GM19351 (cell line): ENCODE data around the gene LRTM1.

ENCODE experiments used
- ATAC-seq: cut with Tn5 transposase; IDR thresholded peaks from one replicate; pipeline ENCODE4 v1.9.1; 2021; ENCODE audit warnings: mild to moderate bottlenecking, moderate library complexity; ENCODE audit not compliant: unreplicated experiment

LRTM1 gene

DNA sequence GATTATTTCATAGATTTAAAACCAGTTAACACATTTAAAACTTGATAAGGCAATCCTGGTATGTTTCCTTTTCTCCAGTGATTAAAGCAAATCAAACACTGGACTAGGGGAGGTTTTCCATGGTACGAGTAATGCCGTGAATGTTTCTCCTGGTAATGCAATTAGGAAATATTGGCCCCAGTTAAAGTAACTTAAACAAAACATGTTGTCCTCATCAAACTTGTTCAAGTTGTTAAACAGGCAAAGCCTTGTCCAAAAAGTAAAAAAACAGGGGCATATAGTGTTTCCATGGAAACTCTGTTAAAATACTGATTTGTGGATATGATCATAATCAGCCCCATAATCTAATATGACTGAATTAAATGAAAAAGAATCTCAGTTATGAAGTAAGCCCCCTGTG lies 13.1 kb upstream of the LRTM1 start:
- no peak for ATAC-seq

DNA sequence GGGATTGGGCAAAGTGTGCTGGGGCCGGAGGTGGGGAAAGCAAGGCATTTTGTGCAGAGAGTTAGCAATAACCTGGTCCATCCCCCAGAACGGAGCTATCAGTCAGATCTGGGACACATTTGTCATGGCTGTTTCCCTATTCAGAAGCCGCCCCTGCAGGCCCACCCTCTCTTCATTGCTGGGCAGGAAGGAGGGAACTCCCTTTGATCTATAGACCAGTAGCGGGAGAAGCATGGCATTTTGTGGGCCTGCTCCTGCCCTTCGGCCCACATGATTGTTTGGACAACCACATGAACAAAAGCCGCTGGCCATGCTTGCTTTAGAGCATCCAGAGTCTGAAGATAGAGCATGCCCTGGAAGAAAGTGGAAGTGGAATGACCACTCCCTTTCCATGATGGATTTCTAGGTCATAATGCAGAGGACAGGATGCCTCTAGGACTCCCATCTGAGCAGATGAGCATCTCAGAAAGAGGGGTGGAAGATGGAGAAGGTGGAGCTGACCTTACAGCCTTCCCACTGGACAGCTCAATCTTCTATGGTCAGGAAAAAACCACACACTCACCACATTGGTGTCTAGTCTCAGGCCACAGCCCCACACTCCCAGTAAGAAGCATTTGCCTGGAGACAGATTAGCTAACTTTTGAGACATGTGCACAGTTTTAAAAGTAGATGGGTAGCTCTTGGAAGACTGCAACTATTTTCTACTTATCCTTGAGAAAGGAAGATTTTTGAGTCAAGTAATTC lies 11.9 kb upstream of the LRTM1 start:
- ATAC-seq: no peak

DNA sequence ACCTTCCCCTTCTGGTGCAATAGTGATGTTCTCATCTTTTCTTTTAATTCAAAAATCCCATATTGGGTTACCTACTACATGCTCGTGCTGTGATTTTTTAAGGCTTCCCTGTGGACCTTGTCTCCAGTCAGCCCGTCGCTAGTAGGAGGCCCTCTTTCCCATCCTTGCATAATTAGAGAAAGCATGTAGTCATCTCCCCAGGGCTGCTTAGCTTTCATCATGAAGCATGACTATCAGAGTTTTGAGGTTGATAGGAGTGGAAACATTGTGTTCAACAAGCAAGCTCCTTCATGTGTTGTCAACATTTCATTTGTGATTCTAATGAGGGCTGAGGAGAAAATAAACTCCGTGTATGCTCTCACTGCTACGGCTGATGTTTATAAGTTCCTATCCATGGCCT lies 8.7 kb upstream of the LRTM1 start:
- no peak for ATAC-seq

DNA sequence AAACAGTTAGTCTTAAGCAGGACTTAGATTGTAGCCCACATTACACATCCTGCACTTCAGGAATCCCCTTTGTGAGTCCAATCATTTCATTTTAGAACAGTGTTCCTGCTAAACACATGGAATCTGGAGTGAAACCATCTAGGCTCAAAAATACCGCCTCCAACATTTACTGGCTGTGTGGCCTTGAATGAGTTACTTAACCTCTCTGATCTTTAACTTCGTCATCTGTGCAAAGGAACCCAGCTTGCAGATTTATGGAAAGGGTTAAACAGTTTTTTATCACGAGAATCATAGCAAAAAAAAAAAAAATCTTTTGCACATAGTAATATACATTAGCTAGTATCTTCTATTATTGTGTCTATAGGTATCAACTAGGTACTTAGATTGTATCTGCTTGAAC lies 8.0 kb upstream of the LRTM1 start:
- no peak for ATAC-seq

DNA sequence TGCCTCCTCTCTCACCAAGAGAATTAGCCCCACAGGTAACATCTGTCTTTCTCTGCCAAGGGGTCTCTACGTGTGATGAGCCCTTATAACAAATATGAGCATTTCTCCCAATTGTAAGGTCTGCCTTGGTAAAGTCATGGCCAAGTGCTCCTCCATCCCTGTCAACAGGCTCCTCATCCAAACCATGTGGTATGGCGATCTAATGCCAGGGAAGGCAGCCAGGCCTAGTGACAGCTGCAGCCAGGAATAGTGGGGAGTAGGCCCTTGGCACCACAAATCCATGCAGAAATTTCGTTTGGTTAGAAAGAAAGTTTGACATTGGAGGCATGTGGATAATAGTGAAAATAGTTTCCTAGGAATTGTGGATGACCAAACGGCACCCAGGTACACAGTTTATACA lies 4.7 kb upstream of the LRTM1 start:
- ATAC-seq: no peak

DNA sequence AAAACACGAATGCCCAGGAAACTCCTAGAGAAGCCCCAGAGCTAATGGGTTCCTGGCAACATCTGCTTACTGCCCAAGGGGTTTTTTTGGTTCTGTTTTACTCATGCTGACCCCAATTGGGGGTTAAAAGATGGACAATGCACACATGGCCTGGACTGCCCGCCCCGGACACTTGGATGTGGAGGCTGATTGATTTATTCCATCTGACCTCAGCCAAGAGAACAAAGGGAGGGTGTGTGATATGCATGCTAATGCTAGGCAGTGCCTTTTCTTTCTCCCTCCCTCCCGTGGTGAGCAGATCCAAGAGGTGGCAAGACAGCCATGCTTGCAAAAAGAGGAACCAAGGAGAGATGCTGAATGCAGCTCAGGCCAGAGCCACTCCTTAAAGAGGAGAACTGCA lies 3.3 kb upstream of the LRTM1 start:
- no peak for ATAC-seq

DNA sequence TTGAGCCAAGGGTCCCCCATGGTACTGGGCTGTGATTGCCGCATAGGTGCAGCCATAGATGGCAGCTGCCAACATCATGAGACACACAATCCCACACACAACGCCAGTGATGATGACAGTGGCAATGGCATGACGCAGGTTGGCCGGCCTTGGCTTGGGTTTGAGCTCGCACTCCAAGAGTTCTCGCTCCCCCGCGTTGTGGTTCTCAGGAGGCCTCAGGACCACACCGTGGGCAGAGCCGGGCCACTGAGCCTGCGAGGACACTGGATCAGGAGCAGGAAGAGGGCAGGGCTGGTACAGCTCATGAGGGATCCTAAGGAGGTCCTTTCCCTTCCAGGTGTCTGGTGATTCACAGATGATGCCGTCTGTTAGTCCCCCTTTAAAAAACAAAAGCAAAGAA lies 9.3 kb downstream of the LRTM1 start:
- no peak for ATAC-seq

DNA sequence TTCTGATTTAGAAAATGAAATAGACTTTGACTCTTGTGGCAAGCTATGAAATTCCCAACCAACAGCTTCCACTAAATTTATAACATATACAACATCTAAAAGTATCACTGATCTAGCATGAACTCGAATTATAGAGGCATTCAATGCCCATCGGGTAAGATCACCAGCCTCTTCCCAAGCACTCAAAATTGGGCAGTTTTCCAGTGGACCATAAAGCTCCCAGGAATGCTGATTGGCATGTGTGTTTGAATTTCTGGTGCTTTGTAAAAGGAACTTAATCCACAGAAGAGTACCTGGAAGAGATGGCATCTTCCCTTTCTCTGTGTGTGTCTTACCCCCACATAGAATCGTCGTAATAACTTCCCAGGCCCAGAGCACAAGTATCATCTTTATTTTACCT lies 10.0 kb downstream of the LRTM1 start:
- ATAC-seq: no peak

DNA sequence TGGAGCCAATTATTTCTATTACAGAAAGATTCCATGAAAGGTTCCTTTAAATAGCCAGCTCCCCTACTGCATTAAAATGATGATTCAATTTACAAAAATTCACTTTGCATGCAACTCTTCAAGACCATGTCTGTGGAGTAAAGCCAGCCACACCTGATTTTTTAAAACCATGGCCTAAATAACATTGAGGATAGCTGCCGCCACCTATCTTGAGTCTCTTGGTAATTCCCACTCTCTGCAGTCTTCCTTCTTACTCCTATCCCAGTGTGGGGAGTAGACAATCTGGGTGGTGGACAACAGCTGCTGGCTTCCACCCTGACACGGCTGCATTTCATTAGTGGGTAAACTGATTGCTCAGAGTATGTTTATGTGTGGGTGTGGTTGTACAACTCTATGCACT lies 10.7 kb downstream of the LRTM1 start:
- no peak for ATAC-seq

DNA sequence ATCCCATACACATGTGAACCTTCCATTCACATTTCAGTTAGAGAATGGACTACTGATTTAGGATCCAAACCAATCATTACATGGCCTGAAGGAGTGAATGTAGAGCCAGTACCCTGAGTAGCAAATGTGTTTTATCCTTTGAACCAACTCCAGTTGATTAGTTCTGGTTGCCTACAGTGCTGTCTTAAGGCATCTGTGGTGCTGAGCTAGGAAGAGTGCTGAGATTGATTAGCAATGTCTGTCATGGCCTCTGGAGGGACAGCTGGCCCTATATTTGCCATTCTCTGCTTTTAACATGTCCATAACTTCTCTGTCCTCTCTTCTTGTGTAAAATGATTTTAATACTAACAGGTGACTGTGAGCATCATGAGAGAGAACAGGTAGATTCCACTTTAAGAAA lies 11.1 kb downstream of the LRTM1 start:
- ATAC-seq: no peak

DNA sequence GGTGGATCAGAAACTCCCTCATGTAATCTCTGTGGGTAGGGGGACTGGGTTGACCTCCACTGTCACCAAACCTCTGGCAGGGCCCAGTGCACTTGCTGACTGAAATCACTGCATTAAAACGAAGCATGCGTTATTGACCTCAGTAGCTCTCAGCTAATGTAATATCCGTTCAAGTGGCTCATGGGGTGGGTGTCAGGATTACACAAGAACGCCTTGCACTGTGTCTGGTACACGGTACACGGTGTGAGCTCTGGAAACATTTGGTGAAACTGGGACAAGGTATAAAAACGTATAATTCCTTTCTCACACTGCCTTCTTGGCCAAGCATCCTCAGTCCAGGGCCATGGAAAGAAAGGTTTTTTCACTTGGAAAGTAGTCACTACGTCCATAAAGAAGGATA lies 11.9 kb downstream of the LRTM1 start:
- ATAC-seq: no peak

DNA sequence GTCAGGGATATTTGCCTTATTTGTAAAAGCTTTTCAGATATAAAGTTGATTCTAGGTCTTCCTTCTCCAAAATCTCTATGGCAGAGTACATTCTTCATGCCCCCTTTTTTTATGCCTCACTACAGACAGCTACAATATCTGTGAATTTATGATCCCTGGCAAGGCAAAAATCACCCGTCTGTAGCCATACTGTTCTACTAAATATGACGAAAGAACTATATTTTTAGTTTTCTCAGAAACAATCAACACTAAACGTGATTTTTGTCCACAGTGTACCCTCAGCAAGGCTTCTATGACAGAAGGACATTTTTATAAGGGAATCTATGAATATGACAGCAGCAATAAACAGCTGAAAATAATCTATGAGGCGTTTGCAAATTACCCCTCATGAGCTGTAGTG lies 12.7 kb downstream of the LRTM1 start:
- no peak for ATAC-seq

DNA sequence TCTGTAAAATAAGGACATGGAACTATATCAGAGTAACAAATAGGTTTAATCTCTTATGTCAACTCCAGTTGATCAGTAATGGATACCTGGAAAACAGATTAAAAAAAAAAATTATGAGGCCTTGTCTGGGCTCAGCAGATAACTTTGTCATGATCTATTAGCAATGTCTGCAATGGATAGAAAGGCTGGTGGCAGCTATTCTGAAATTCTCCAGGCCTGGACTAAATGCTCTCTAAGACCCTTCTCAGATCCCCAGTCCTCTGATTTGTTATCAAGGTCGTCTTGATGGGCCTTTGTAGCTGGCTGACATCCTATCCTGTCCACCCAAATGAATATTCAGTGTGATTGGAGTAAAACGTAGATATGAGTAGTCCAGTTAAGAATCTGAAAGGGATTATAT lies 13.7 kb downstream of the LRTM1 start:
- ATAC-seq: no peak

DNA sequence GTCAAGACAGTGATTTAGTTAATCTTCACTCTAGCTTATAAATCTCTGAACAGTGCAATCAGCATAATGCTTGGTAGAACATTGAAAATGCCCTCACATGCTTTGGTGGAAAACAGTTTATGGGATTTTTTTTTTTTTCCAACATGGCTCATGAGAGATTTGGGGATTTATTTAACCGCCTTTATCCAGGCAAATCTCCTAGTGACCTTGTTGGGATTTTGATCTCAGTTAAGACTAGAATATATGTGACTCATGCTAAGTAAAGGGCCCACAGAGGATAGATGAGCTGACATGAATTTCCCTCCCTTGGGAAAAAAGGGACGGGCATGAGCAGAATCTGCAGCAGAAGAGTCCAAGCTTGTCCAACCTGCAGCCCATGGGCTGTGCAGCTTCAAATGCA lies 18.7 kb downstream of the LRTM1 start:
- no peak for ATAC-seq

DNA sequence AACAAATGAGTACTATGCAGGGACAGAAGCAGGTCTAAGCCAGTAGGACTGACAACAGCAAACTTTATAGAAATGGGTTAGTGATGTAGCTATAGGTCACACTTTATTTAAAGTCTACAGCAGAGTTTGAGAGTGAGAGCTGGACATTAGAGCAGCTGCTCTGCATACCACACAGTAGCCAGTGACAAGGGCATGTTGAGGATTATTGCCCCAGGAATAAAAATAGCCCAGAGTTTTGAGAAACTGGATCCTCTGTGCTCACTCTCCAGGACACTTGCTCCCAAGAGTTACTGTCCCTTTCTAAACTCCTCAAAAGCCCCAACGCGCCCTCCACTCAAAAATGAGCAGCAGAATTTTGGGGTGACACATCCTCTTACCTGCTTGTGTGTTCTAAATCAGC lies 21.1 kb downstream of the LRTM1 start:
- ATAC-seq: no peak

DNA sequence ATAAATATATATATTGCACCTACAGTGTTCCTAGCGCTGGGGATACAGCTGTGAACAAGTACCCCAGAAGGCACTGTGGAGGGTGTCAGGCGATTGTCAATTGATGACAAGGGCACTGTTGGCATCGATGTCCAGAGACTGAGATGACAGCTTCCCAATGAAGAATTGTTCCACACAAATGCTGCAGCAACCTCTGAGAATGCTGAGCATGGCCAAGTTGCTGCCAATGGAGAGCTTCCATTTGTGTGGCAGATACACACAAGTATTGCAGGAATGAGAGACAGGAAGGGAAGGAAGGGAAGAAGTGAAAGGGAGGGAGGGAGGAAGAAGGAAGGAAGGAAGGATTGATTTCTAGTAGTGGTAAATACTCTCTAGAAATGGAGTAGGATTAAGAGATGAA lies 21.9 kb downstream of the LRTM1 start:
- no peak for ATAC-seq

DNA sequence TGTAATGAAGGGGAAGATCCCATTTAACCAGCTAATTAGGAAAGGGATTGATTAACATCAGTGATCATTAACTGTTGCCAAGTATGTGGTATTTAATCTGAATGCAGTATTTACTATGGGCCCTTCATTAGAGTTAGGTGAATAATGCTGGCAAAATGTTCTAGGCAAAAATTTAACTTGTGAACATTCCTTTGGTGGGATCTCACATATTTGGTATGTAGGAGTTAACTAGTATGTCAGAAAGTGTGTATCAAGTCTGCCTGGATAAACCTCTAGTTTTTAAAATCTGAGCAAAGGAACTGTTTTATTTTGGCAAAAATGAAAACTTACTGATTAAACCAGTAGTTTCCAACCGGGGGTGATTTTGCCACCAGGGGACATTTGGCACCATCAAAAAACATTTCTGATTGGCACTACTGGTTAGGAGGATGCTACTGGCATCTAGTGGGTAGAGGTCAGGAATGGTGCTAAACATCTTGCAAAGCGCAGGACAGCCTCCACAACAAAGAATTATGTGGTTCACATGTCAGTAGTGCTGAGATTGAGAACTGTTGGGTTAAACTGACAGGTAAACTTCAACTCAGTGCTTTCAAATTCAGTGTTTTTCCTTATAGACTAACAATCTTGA lies 22.5 kb downstream of the LRTM1 start:
- no peak for ATAC-seq

DNA sequence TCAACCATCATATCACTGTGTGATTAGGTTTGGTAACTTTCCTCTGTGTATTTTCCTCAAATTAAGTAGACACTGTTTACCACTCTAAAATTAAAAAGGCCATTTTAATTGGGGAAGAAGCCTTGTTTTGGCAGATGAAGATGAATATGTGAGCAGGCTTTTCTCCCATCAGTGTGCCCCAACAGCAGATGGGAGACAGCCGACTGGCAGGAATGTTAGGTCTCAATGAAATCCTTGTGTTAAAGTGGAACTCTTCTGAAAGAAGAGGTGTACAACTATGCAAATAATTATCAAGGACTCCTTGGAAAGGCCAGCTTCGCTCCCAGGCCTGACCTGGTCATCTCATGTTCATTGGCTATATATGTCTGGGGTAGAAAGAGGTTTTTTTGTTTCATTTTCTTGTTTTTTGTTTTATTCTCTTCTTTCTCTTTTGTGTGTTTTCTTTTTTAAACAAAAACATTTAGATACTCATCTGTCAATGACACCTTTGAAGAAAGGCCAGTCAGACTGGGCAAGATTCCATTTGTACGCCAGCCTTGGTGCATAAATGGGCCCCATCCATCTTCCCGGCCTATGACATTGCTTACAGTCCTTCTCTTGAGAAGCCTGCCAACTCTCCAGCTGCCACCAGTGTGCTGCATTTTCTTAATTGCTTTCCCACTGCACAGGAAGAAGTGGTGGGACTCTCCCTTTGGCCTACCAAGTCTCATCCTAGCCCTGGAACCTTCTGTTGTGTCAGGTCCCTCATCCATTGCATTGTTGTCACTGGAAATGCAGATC lies 25.8 kb downstream of the LRTM1 start:
- ATAC-seq: no peak

DNA sequence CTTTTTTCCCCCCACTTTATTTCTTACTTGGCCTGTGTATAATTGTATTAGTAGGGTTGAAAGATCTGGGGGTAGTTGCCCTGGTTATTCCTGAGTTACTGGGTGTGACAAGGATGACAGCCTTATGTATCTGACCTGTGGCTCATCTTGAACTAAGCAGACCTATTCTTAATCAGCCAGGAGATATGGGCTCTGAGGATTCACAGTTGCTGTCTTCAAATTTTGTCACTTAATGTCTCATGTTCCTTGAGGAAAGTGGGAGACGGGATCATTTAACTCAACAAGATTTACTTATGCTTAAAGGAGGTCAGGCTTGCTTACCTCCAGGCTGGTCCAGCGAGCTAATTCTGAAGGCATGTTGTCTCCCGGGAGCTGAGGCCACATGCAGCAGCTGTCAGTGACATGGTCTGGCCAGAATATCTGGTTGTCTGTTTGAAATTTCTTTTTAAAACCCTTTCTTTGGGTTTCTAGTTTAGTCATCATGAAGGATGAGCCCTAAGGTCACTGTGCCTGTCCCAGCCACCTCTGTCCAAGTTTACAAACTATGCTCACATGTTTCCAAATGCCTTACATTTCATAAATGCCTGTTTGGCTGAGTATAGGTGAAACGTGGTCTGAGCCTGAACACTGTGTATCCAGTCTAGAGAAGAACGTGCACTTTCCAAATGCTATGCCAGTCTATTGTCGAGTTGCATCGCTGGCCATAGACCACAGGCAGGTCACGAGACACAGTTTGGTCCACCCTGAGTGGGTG lies 26.8 kb downstream of the LRTM1 start:
- no peak for ATAC-seq

DNA sequence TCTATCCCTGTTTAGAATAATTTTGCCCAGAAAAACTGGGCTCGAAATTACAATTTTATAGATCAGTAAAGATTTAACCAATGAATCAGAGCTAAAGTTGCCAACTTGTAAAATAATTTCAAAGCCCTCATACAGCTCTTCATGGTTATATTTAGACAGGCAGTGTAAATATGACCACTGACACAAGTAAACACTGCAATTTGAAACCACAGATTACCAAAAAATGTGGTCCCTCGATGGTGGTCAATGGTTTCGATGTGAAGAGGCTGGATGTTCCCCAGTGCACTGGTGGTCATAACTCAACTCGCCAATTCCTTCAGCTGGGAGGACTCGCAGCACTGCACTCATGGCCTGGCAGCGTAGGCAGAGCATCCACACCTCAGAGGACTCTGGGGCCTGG lies 28.6 kb downstream of the LRTM1 start:
- ATAC-seq: no peak

DNA sequence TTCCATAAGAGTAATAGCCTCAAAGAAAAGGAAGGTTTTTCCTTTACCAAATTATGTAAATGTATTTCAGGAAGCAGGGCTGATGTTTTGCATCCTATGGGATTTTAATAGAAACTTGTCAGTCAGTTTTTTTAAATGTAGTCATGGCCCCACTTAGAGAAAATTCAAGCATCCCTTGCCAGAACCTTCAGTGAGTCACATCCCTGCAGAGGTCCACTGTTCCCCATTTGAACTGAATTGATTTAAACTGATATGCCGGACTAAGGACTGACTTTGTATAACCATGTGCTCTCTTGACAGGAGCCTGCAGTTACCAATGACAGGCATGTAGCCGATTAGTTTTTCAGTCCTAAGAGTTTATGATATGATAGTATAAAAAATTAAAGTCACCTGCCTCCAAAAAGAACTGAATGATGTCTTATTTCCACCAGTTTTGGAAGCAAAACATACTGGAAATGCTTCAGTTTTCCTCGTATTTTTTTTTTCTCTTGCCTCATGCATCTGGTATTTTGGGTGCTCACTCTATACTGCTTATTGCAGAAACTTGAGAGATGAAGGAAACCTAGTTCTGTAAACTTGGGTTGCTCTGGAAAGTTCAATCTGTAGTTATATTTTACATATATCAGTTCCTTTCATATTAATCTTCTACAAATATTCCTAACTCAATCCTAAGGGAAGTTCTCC lies 30.7 kb downstream of the LRTM1 start:
- no peak for ATAC-seq
